ENCODE measurements around the gene KLHL29.

GRCh38 chr2:23537991-23538390 is 153.0 kb downstream of the KLHL29 start:
- no peak for TF ChIP-seq POLR2AphosphoS5 (IDR thresholded peaks at IDR 0.05; ENCODE audit: low read depth, low read length)
- no peak for TF ChIP-seq CTCF (IDR thresholded peaks at IDR 0.05)

Measured in SK-N-SH (cell line).